ENCODE data around the gene PIK3AP1. TPM values are rescaled to one million over a fixed set of nuclear protein-coding genes. Genes with fewer than 3 reads are reported as not detected.

The PIK3AP1 gene
- total and polyA plus RNA-seq, 2 of the 8 experiments (the other 6 are each of a cell fraction or from before 2014, with no cell fraction given) = 1.9 to 4.5 TPM

DNA sequence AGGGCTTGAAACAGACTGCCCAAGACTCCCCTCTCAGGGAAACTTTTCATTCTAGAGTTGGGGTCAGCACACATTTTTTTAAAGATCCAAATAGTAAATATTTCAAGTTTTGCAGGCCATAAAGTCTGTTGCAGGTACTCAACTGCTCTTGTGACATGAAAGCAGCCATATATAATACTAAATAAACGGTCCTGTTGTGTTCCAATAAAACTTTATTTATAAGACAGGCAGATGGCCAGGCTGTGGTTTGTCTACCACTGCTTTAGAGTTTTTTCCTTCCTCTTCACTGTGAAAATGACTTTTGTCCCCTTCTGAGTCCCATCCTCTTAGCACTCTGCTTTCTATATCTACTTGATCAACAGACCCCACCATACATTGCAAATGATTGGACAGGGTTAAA is 93.0 kb downstream of the PIK3AP1 start:
- ChIA-PET CTCF (ENCODE audit: partially characterized antibody) (no interaction called here), POLR2A (ENCODE audit: partially characterized antibody) (no interaction called here)

More for the DNA sequence above, 93.0 kb downstream of the PIK3AP1 start:
- Histone ChIP-seq H4K5ac (ENCODE audit: insufficient read length, low read depth, low read length) (no peak overlapping the region), H2AFZ (ENCODE audit: low read length) (no peak overlapping the region), H3K9ac (replicated peaks in 1 of 4; ENCODE audit: extremely low read depth in 1 of 4, low read depth in 3 of 4, low read length in 3 of 4) (no peak overlapping the region), H3K14ac (ENCODE audit: insufficient read length) (no peak overlapping the region), H2BK12ac (ENCODE audit: low read depth, low read length) (no peak overlapping the region), H3K79me1 (ENCODE audit: low read depth, low read length) (no peaks in the 10 kb centered on the region), H3K23ac (ENCODE audit: insufficient read length) (no peak overlapping the region), H3K9me3 (ENCODE audit: insufficient read depth in 2 of 2, low read depth in 1 of 2, low read length in 1 of 2) (no peaks in the 10 kb centered on the region), H3K27ac (ENCODE audit: low read depth, low read length) (no peak overlapping the region), H3K4me3 (ENCODE audit: extremely low read depth in 1 of 4, insufficient read depth in 2 of 4, low read depth in 3 of 4, low read length in 4 of 4) (no peak overlapping the region), H3K56ac (replicated peaks; ENCODE audit: insufficient read length, low read depth, low read length) (no peak overlapping the region), H4K20me1 (replicated peaks in 1 of 2; ENCODE audit: control insufficient read depth in 1 of 2, insufficient read depth in 2 of 2, low read length in 2 of 2) (no peaks in the 10 kb centered on the region), H2BK15ac (ENCODE audit: low read length) (no peak overlapping the region), H3K4me2 (ENCODE audit: insufficient read depth in 1 of 2, low read depth in 2 of 2, low read length in 2 of 2) (no peak overlapping the region), H3K36me3 (ENCODE audit: control insufficient read depth in 2 of 4, insufficient read depth in 4 of 4, low read length in 3 of 4) (no peaks in the 10 kb centered on the region), H3K4me1 (replicated peaks in 1 of 4; ENCODE audit: control insufficient read depth in 3 of 4, insufficient read depth in 4 of 4, low read length in 3 of 4) (no peaks in the 10 kb centered on the region), H4K91ac (replicated peaks; ENCODE audit: insufficient read length, low read length) (no peak overlapping the region), H3K18ac (ENCODE audit: extremely low read depth, low read length) (no peak overlapping the region), H4K8ac (ENCODE audit: extremely low read depth, insufficient read depth, low read length) (no peak overlapping the region), H3K23me2 (ENCODE audit: low read depth, low read length) (no peaks in the 10 kb centered on the region), H3K79me2 (ENCODE audit: control insufficient read depth in 1 of 2, insufficient read depth in 2 of 2, low read length in 2 of 2) (no peaks in the 10 kb centered on the region), H3K27me3 (replicated peaks in 1 of 4; ENCODE audit: control insufficient read depth in 3 of 4, extremely low read depth in 1 of 4, insufficient read depth in 3 of 4, low read length in 3 of 4) (no peaks in the 10 kb centered on the region), H2AK5ac (ENCODE audit: low read depth, low read length) (no peak overlapping the region), H2BK5ac (ENCODE audit: low read depth, low read length) (no peak overlapping the region), H2BK20ac (ENCODE audit: low read length) (no peak overlapping the region), H2BK120ac (replicated peaks; ENCODE audit: low read depth, low read length) (no peak overlapping the region), H3K4ac (replicated peaks; ENCODE audit: insufficient read length, low read depth, low read length) (no peak overlapping the region)
- 81% methylated on average over 1 of the region's 1 CpG; no CpG with 5 or more reads in 1 of the 2 experiments for WGBS, 2 experiments (ENCODE audit: extremely low coverage in 1 of 2, insufficient coverage in 1 of 2, insufficient read length in 1 of 2, insufficient replicate concordance in 2 of 2, low coverage in 1 of 2, low lambda C conversion rate in 2 of 2, missing lambda C conversion rate in 1 of 2)
- no peak for DNase-seq (ENCODE audit: low read depth in 1 of 2, low spot score in 2 of 2)
- FAIRE-seq = no peak
- TF ChIP-seq SIN3A (conservative IDR thresholded peaks at IDR 0.05 in 1 of 2, IDR thresholded peaks at IDR 0.05 in 1 of 2; ENCODE audit: low read depth in 1 of 2, low read length in 2 of 2) = no peak
- no peak for TF ChIP-seq TBP (IDR thresholded peaks at IDR 0.05; ENCODE audit: low read depth, low read length)
- TF ChIP-seq, protein P1, sequence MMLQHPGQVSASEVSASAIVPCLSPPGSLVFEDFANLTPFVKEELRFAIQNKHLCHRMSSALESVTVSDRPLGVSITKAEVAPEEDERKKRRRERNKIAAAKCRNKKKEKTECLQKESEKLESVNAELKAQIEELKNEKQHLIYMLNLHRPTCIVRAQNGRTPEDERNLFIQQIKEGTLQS (IDR thresholded peaks at IDR 0.05; ENCODE audit: insufficient read depth, low read depth, low read length) = no peak
- no peak for TF ChIP-seq SUZ12 (IDR thresholded peaks at IDR 0.05; ENCODE audit: low read length)
- no peak for TF ChIP-seq TAF1 (IDR thresholded peaks at IDR 0.05; ENCODE audit: low read depth, low read length)
- TF ChIP-seq CBX8 (IDR thresholded peaks at IDR 0.05; ENCODE audit: borderline replicate concordance, low read depth, low read length) = no peak

All from H1 (cell line).